Spinal cord (tissue), 10 donors: ENCODE measurements around the gene ZCCHC3. TPM values are rescaled to one million over a fixed set of nuclear protein-coding genes. Genes with fewer than 3 reads are reported as not detected.

Source experiments
- DNase-seq, 6 donors: peaks; one replicate each; pipeline versions ENCODE4 v3.0.0 to v3.0.0-alpha.2; 2013 to 2015; ENCODE audit warnings: low spot score in 6 of 6, low read depth in 4 of 6
- H3K27ac ChIP-seq: one replicate; pipeline ENCODE4 v1.5.1; 2013; ENCODE audit warnings: low read depth, low read length, control low read depth
- H3K27me3 ChIP-seq: one replicate; pipeline ENCODE4 v1.6.1; 2013; ENCODE audit warnings: low read length; ENCODE audit not compliant: control insufficient read depth, insufficient read depth
- H3K36me3 ChIP-seq: one replicate; pipeline ENCODE4 v1.6.1; 2013; ENCODE audit warnings: low read length; ENCODE audit not compliant: control insufficient read depth, insufficient read depth
- H3K4me1 ChIP-seq: one replicate; pipeline ENCODE4 v1.6.1; 2013; ENCODE audit warnings: low read length; ENCODE audit not compliant: control insufficient read depth, insufficient read depth
- H3K4me3 ChIP-seq: one replicate; pipeline ENCODE4 v1.5.1; 2013; ENCODE audit warnings: low read depth, low read length, control low read depth
- H3K9me3 ChIP-seq: one replicate; pipeline ENCODE4 v1.6.1; 2013; ENCODE audit warnings: low read length; ENCODE audit not compliant: control insufficient read depth, insufficient read depth
- WGBS: methylation state at CpG from one replicate; pipeline ENCODE4 v1.1.5; 2013; ENCODE audit warnings: missing lambda C conversion rate; ENCODE audit not compliant: insufficient coverage; 5-methylcytosine and 5-hydroxymethylcytosine counted together
- polyA plus RNA-seq, 2 donors: library from polyadenylated mRNA; unstranded; fragments of 120-200 nt; gene quantifications; one replicate each; pipeline ENCODE4 v1.2.1, GENCODE V29; 2013; ENCODE audit not compliant: insufficient read length in 2 of 2
- total RNA-seq, 2 donors: library from RNA; depleted of rRNA in 1 of 2; stranded (reverse); fragments of 120-200 nt in 1 of 2; fragments of >200 nt in 1 of 2; gene quantifications; one replicate each; pipeline versions ENCODE4 v1.2.3 to v1.2.4, GENCODE V29; 2013 to 2014
- donor health status: healthy.

Gene ZCCHC3
- total and polyA plus RNA-seq, 4 donors: 18.8 to 26.6 (median 25.6) TPM

DNA sequence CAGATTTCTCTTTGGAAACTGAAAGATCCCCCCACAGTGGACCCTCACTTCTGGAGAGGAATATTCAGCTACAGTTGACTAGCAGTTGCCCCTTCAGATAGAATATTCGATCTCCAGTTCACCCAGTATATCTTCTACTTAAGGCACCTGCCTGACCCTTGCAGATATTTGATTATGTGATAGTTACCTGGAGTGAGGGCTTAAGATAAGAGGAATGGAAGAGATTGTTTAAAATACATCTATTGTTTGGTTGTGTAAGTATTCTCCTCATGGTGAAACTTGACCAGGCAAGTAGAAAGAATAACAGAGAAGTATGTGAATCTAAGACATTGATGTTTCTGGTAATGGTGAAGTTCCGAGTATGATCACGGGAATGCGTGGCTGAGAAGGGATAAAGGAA, 1.6 kb upstream of the ZCCHC3 start:
- DNase-seq: no peak
- 84% methylated on average over 3 of the region's 4 CpGs for WGBS

GRCh38 chr20:297925-298775, 780 bp downstream of the ZCCHC3 start:
- Histone ChIP-seq H3K27me3 (no peaks in the 10 kb centered on the region), H3K9me3 (no peaks in the 10 kb centered on the region), H3K4me3 (peak overlapping the region; percentile 79), H3K36me3 (peaks cover 3% of the 10 kb centered on the region), H3K27ac (peak overlapping the region; percentile 88), H3K4me1 (peaks cover 24% of the 10 kb centered on the region)
- 0% methylated on average over 75 of the region's 75 CpGs for WGBS
- peak in 2 of 6 donors; percentile 75 for DNase-seq

More for the DNA sequence above, 1.6 kb upstream of the ZCCHC3 start:
- Histone ChIP-seq H3K36me3 (peaks cover 3% of the 10 kb centered on the region), H3K27me3 (no peaks in the 10 kb centered on the region), H3K4me1 (peaks cover 15% of the 10 kb centered on the region), H3K9me3 (no peaks in the 10 kb centered on the region), H3K4me3 (no peak overlapping the region), H3K27ac (no peak overlapping the region)

GRCh38 chr20:298776-299391, 1.5 kb downstream of the ZCCHC3 start:
- H3K27ac ChIP-seq: peak overlapping the region; percentile 88
- no peaks in the 10 kb centered on the region for H3K27me3 ChIP-seq
- no peaks in the 10 kb centered on the region for H3K9me3 ChIP-seq
- DNase-seq: no peak
- 2% methylated on average over 4 of the region's 15 CpGs for WGBS
- peak overlapping the region; percentile 79 for H3K4me3 ChIP-seq
- peaks cover 24% of the 10 kb centered on the region for H3K4me1 ChIP-seq
- peaks cover 3% of the 10 kb centered on the region for H3K36me3 ChIP-seq

DNA sequence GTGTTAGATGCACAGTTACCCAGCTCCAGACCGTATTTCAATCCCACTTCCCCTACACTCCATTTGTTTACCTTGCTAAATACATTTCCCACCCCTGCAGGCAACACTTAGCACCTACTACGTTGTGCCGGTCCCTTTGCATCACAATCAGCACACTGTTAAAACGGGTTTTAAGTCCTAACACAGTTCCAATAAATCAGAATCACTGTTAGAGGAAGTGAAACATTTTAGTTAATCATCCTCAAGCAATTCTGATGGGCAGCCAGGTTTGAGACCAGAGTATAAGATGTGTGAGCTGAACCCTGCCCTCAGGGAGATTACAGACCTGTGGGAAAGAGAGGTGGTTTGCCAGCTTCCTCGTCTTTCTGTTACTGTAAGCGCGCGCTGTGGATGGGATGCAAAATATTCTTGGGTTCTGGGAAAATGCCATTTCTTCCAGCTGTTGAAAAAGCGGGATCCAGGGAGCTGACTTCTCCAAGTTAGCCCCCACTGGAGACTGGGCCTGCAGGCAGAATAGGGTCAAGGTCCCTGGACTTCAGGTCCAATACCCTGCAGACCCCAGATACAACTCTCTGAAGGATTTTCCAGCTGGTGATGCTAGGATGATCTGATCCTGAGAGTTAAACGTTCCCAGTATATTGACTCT, 3.1 kb downstream of the ZCCHC3 start:
- peak overlapping the region; percentile 82 for H3K27ac ChIP-seq
- H3K9me3 ChIP-seq: no peaks in the 10 kb centered on the region
- WGBS: 27% methylated on average over 5 of the region's 10 CpGs
- H3K4me1 ChIP-seq: peaks cover 24% of the 10 kb centered on the region
- peak overlapping the region; percentile 79 for H3K4me3 ChIP-seq
- DNase-seq: peak in 1 of 6 donors; percentile 26
- no peaks in the 10 kb centered on the region for H3K27me3 ChIP-seq
- peaks cover 6% of the 10 kb centered on the region for H3K36me3 ChIP-seq

DNA sequence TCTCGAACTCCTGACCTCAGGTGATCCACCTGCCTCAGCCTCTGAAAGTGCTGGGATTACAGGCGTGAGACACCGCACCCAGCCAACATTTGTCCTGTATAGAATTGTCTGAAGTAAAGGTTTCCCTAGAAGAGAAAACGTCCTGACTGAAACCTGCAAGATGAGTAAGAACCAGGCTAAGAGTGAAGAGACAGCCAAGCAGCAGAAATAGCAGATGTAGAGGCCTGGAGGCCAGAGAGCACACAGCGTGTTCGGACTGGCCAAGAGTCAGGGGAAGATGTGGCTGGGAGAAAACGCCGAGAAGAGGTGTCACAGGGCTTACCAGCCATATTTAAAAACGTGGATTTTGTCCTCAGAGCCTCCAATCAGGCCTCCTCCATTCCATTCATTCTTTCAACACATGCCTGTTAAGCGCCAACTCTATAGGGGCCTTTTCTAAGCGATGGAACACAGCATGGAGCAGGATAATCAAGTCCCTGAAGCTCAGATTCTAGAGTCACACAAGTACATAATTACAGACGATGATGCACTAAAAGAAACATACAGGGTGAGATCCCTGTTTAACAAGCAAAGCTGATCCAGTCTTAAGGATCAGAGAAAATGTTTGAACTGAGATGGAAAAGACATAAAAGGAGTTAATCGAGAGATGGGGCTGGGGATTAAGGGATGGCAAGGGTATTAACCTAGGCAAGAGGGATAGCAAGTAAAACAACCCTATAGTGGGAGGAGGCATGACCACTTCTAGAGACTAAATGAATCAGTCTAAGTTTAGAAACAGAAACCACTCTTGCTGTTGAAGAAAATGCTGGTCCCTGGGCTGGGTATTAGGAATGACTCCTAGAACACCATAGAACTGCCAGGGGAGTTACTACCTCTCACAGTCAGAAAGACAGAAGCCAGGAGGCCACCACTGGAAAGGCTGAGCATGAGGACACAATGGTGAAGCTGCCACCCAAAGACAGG, 4.8 kb downstream of the ZCCHC3 start:
- peak in 1 of 6 donors; percentile 41 for DNase-seq
- 76% methylated on average over 10 of the region's 13 CpGs for WGBS
- Histone ChIP-seq H3K4me1 (peaks cover 24% of the 10 kb centered on the region), H3K9me3 (no peaks in the 10 kb centered on the region), H3K4me3 (no peak overlapping the region), H3K36me3 (peaks cover 6% of the 10 kb centered on the region), H3K27me3 (no peaks in the 10 kb centered on the region), H3K27ac (peak overlapping the region; percentile 82)

GRCh38 chr20:305745-306144, 8.4 kb downstream of the ZCCHC3 start:
- H3K4me3 ChIP-seq: no peak overlapping the region
- peaks cover 39% of the 10 kb centered on the region for H3K4me1 ChIP-seq
- no peak overlapping the region for H3K27ac ChIP-seq
- H3K27me3 ChIP-seq: no peaks in the 10 kb centered on the region
- no peak for DNase-seq
- peaks cover 3% of the 10 kb centered on the region for H3K36me3 ChIP-seq
- H3K9me3 ChIP-seq: no peaks in the 10 kb centered on the region
- 58% methylated on average over 4 of the region's 11 CpGs for WGBS

GRCh38 chr20:308427-309038, 11.2 kb downstream of the ZCCHC3 start:
- 52% methylated on average over 3 of the region's 7 CpGs for WGBS
- no peak for DNase-seq
- H3K4me1 ChIP-seq: peaks cover 28% of the 10 kb centered on the region
- H3K36me3 ChIP-seq: peaks cover 3% of the 10 kb centered on the region
- H3K27me3 ChIP-seq: no peaks in the 10 kb centered on the region
- peak overlapping the region; percentile 98 for H3K27ac ChIP-seq
- H3K4me3 ChIP-seq: no peak overlapping the region
- no peaks in the 10 kb centered on the region for H3K9me3 ChIP-seq

- H3K27ac ChIP-seq: peak overlapping the region; percentile 98
- WGBS: 0% methylated on average over 2 of the region's 6 CpGs
- no peak for DNase-seq
- H3K27me3 ChIP-seq: no peaks in the 10 kb centered on the region
- peaks cover 28% of the 10 kb centered on the region for H3K4me1 ChIP-seq
- H3K36me3 ChIP-seq: peaks cover 3% of the 10 kb centered on the region
- peak overlapping the region; percentile 55 for H3K4me3 ChIP-seq
- no peaks in the 10 kb centered on the region for H3K9me3 ChIP-seq
Observed at GRCh38 chr20:309306-309840, 12.0 kb downstream of the ZCCHC3 start.
